CD4-positive, alpha-beta T cell treated with Interleukin-2 at 100 ng/mL for 4 hours (primary cell): Measurements from ENCODE around the gene RPS6KA4.

Source experiments
- DNase-seq: peaks from one replicate; pipeline ENCODE4 v3.0.0-alpha.2; 2020; ENCODE audit warnings: low spot score

The RPS6KA4 gene

GRCh38 chr11:64367931-64368672 is 9.1 kb downstream of the RPS6KA4 start:
- no peak for DNase-seq

DNA sequence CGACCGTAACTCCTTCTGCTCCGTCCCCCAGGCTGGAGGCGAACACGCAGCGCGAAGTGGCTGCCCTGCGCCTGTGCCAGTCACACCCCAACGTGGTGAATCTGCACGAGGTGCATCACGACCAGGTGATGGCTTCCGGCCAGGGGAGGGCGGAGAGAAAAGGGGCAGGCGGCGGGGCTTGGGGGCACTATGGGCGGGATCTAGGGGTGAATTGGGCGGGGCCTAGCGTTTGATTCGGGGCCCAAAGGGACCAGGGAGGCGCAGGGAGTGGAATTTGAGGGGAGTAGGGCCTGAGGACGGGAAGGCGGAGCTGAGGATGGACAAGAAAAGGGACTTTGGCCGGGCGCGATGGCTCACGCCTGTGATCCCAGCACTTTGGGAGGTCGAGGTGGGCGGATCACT is 9.7 kb downstream of the RPS6KA4 start:
- no peak for DNase-seq

DNA sequence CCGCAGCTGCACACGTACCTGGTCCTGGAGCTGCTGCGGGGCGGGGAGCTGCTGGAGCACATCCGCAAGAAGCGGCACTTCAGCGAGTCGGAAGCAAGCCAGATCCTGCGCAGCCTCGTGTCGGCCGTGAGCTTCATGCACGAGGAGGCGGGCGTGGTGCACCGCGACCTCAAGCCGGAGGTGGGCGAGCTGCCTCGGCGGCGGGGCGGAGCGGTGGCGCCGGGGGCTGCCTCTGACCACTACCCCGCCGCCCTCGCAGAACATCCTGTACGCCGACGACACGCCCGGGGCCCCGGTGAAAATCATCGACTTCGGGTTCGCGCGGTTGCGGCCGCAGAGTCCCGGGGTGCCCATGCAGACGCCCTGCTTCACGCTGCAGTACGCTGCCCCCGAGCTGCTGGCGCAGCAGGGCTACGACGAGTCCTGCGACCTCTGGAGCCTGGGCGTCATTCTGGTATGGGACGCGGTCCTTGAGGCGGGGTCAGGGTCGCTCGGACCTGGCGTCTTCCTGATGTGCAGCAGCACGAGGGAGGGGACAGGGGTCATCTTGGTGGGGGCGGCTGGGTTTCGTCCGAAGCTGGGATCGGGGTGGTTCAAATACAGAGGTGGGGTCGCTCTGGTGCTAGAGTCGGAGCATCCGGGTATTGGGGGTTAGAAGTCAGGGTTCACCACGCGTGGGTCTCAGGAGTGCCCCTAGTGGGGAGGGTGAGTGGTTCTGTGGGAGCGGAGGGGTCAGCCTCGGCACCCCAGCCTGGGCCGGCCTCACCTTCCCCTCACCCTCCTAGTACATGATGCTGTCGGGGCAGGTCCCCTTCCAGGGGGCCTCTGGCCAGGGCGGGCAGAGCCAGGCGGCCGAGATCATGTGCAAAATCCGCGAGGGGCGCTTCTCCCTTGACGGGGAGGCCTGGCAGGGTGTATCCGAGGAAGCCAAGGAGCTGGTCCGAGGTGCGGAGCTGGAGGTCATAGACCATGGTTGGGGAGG is 10.8 kb downstream of the RPS6KA4 start:
- DNase-seq: no peak

GRCh38 chr11:64371201-64371600 is 12.2 kb downstream of the RPS6KA4 start:
- no peak for DNase-seq

DNA sequence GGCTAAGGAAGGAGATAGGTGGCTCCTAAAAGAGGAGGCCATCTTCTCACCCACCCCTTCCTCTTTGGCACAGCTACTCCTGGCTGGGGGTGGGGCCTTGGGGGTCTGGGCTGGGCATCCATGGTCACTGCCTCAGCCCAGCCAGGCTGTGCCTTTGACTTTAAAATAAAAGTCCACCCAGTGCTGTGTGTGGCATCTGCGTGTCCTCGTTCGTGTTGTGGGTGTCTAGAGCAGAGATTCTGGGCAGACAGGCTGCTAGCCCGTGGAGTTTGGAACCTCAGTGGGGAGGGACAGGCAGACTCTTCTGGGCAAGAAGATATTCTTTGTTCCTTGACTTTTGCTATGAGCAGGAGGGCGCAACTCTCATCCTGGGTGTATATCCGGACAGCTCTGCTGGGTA is 13.1 kb downstream of the RPS6KA4 start:
- DNase-seq: no peak

DNA sequence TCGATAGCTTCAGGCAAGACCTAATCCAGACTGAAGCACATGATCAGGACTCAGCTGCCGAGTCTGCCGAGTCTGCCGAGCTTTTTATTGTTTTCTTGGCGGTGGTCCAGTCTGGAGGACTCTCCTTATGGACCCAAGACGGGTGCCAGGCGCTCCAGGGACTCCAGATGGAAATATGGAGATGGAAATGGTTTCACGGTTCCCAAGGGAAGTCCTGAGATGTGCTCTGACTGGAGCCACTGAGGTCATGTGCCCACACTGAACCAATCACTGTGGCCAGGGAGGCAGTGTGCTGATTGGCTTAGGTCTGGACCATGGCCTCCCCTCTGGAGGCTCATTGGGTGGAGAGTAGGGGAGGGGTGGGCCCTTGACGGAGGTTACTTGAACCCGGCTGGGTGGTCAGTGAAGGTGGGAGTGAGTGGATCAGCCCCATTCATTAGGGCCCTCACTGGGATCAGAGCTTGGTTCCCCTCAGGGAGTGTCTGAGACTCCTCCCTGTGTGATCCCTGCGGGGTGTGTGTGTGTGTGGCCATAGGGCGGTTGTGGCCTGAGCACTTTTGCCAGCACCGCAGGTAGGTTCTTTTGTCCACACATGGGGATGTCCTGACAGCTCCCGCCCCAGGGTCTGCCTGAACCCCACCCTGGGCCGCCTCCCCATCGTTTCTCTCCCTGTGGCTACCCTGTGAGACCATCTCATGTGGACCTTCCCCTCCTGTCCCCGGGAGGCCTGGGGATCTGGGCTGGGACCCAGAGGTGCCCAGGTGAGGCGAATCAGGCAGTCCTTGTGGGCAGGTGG is 14.0 kb downstream of the RPS6KA4 start:
- DNase-seq: no peak

DNA sequence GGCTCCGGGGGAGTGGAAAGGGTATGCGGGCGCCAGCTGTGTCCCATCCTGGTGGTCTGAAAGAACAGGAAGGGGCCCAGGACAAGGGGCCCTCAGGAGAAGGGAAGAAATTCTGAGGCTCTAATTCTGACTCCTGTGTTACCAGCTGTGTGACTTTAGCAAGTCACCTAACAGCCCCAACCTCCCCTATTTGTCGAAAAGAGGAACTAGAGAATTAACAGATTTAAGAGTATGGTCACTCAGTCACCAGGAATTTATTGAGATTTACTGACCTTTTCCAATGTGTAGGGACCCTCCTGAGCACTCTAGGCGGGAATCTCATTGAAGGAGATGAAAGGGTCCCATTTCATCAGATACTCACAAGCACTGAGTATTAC is 14.6 kb downstream of the RPS6KA4 start:
- no peak for DNase-seq

DNA sequence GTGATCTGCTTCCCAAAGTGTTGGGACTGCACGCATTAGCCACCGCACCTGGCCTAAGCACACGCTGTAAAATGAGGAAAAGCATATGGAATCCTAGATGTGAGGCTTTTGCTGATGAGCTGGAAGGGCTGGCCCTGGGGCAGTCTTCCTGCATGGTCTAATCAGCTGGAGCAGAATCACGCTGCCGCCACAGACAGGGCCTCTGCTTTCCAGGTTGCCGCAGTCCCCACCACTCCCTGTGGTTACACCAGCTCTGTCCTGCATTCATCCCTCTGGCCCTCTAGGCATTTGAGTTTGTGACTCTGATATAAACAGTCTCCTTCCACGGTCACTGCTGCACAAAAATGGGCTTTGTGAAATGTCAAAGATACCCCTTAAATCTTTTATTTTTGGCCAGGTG is 17.1 kb downstream of the RPS6KA4 start:
- no peak for DNase-seq

GRCh38 chr11:64378335-64378880 is 19.4 kb downstream of the RPS6KA4 start:
- no peak for DNase-seq

- DNase-seq: no peak
Measured at GRCh38 chr11:64379160-64379559, 20.2 kb downstream of the RPS6KA4 start.

DNA sequence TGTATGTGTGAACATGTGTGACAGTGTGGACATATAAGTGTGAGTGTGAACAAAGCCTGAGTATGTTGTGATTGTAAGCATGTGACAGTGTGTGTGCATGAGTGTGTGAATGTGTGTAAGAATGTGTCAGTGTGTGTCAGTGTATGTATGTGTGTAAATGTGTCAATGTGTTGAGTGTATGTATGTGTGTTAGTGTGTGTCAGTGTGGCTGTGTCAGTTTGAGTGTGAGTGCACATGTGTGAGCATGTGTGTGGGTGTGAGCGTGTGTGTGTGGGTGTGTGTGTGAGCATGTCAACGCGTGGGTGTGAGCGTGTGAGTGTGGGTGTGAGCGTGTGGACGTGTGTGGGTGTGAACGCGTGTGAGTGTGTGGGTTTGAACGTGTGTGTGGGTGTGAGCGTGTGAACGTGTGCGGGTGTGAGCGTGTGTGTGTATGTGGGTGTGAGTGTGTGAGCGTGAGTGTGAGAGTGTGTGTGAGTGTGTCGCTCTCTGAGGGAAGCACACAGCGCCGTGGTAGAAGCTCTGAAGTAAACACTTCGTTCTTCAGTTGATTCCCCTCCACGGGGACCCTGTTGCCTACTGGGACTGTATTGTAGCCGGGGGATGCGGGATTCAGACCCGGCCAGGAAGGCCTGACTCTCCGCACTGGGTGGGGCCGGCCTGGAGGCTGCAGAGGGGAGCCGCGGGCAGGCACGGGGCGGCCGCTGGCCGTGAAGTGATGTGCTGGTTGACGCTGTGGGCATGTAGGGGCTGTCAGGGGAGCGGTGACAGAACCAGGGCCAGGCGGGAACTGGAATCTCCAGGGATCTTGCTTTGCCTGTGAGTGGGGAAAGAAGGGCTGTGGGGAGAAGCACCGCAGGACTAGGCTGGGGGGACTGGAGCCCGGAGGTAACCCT is 21.1 kb downstream of the RPS6KA4 start:
- DNase-seq: no peak

DNA sequence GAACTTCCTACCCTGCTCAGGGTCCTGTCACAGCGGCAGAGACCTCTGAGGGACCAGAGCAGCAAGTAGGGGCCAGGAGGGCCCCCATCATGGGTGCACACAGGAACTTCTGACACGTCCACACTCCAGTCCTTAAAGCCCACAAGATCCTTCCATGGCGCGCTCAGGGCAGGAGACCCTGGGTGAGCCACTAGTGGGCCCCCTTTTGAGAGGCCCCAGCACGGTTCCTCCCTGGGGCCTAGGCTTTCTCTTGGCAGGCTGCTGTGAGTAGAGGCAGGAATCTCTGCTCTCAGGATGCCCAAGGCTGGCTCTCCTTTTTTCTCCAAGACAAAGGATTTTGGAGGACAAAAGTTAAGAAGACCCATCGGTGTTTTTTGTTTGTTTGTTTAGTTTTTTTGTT is 22.4 kb downstream of the RPS6KA4 start:
- DNase-seq: no peak

DNA sequence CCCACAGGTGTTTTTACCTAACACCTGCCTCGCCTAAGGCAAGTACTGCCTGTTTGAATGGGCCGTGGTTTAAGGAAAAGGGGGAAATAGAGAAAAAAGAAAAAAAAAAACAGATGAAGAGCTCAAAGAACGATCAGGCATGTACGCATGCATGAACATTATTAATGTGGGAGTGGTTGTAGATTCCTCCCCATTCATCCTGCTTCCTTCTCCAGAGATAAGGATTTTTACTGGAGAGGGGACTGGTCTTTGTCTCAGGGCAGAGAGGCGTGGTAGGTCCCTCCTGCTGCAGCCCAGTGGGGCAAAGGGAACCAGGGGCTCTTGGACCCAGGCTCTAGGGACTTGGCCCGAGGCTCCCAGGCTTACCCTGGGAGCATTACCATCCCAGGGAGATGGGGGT is 23.1 kb downstream of the RPS6KA4 start:
- DNase-seq: no peak

DNA sequence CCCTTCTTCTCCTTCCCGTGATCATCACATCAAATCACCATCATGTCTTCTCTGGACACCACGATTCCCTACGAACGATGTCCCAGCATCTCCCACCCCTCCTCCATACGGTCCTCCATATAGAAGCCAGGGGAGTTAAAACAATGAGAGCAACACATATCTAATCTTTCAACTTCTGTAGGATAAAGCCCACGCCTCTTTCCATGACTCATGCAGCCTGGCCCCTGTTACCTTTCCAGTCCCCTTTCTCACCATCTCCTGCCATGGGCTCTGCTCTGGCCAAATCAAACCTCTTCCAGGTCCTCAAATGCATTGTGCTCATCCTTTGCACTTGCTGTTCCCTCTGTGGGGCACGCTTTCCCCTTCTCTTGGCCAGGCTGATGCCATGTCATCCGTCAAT is 23.6 kb downstream of the RPS6KA4 start:
- DNase-seq: no peak

DNA sequence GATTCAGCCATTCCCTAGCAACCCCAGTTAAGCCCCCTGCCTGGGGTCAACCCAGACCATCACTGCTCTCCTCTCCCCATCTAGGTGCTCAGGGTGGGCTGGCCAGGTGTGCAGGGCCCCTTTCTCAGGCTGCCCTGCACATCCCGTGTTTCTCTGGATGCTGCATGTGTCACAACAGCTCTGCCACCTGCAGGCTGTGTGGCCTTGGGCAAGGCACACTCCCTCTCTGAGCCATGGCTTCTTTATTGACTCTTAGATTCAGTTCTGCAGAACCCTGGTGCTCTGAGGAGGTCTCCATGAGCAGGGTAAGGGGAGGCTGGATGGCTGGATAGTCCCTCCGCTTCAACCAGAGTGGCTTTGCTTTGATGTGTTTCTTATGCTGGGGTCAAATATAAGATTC is 24.6 kb downstream of the RPS6KA4 start:
- DNase-seq: no peak

DNA sequence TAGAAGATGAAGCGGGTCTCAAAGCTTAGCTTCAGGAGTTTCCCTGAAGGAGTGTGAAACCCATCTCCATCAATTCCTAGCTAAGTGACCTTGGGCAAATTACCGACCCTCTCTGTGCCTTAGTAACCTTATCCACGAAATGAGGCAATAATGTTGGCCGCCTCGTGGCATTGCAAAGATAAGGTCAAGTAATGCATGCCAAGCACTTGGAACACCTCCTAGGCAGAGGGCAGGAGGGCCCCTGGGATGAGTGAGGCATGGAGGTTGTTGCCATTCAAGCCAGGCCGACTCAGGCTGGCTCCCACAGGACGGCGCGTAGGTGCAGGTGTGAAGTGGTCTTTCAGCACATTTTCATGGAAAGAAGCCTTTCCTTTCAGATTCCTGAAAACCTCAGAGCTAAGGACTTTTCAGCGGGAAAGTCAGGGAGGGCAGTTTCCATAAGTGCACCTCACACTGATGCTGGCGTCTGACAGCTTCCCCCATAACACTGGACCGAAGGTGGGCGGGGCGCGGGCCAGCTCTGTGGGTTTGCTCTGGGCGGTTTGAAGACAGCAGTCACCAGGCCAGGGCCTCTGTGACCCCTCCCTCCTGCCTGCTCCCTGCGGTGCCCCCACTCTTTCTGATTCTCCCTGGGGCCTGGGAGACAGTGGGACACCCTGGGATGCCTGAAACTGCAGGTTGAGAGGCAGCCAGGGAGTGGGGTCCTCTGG is 25.2 kb downstream of the RPS6KA4 start:
- no peak for DNase-seq

DNA sequence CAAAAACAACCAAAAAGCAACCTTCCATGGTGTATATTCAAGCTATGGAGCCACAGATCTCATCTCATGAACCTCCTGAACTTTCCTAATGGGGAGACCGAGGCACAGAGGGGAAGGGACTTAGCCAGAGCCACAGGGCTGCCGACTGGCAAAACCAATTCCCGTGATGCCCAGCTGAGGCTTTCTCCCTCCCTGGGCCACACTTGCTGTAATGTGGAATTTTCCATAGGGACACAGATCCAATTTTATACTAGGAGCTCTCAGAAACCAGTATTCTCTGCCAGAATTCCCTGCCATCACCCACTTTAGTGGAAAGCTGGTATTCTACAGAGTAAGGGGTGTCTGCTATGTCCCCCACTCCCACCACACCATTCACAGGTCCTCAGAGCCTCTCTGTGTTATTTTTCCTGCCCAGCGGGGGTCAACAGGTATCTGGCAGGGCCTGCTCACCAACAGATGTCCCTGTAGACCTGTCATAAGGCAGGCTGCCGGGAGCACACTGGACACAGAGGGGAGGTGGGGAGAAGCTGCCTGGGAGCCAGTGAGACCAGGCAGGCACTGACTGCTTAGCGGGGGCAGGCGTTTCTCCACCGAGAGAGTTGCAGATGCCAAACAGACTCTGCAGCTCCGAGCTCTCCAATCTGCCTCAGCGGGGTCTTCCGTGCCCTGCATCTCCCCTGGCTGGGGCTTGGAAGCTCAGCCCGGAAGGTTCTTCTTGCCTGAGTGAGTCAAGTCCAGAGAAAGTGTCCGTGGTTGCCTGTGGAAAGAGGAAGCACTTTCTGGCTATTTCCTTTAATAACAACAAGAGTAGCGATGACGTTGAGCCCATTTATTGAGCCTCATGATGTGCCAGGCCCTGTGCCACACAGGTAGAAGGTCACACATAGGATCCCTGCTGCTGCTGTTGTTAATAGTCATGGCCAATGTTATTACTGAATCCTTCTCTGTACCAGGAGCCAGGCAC is 26.3 kb downstream of the RPS6KA4 start:
- no peak for DNase-seq

- DNase-seq: no peak
Measured at GRCh38 chr11:64385945-64386704, 27.2 kb downstream of the RPS6KA4 start.

DNA sequence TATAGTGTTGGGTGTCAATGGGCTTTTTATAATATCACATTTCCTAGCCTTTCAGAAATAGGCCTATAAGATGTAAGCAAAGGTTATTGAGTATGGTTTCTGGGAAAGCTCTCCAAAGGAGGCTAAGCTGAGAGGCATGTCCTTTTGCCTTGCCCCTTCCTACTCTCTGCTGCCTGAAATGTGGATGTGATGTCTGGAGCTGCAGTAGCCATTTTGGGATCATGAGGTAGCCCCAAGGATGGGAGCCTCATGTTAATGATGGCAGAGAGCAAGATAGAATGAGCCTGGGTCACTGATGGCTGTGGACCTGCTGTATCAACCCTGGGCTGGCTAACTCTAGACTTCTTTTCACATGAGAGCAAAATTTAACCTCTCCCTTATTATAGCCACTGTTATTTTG is 29.0 kb downstream of the RPS6KA4 start:
- no peak for DNase-seq
